Left lung (tissue), 10 donors: ENCODE results near the gene SZT2. TPM values are rescaled to one million over a fixed set of nuclear protein-coding genes. Genes with fewer than 3 reads are reported as not detected.

Source experiments
- ATAC-seq: fragments of 200-7000 bp; cut with Tn5 transposase; one replicate; pipeline ENCODE4 v1.9.1; 2020; ENCODE audit warnings: moderate library complexity
- DNase-seq, 4 donors: peaks; one replicate each; pipeline ENCODE4 v3.0.0-alpha.2; 2013 to 2020
- H3K27ac ChIP-seq, 2 donors: fragments of 200-600 bp; sonication (generic) in 1 of 2; one replicate each; pipeline versions ENCODE4 v1.5.0 to v1.8.0; 2020 to 2021
- H3K27me3 ChIP-seq, 2 donors: fragments of 200-600 bp; sonication (generic) in 1 of 2; one replicate each; pipeline versions ENCODE4 v1.5.0 to v1.8.0; 2020 to 2021
- H3K36me3 ChIP-seq, 2 donors: fragments of 200-600 bp; sonication (generic) in 1 of 2; one replicate each; pipeline versions ENCODE4 v1.5.0 to v1.8.0; 2020 to 2021
- H3K4me1 ChIP-seq, 2 donors: fragments of 200-600 bp; one replicate each; pipeline ENCODE4 v1.8.0; 2021
- H3K4me3 ChIP-seq, 2 donors: fragments of 200-600 bp; sonication (generic) in 1 of 2; one replicate each; pipeline versions ENCODE4 v1.5.0 to v1.8.0; 2020 to 2021; ENCODE audit warnings: mild to moderate bottlenecking in 1 of 2
- H3K9me3 ChIP-seq, 2 donors: fragments of 200-600 bp; sonication (generic) in 1 of 2; one replicate each; pipeline versions ENCODE4 v1.5.0 to v1.8.0; 2020 to 2021
- CTCF ChIP-seq, 2 donors: fragments of 200-600 bp; sonication (generic) in 1 of 2; IDR thresholded peaks; one replicate each; pipeline versions ENCODE4 v1.5.0 to v1.8.0; 2021; ENCODE audit warnings: antibody characterized with exemption in 2 of 2
- intact Hi-C, 2 donors: fragments of 100-400 bp; cut with DNase I; formaldehyde crosslinking; loops; one replicate each; pipeline versions ENCODE4 v1.11.2 to v1.14.2; 2022
- polyA plus RNA-seq, 6 donors: library from polyadenylated mRNA; unstranded; fragments of 120-200 nt; gene quantifications; one replicate each; pipeline ENCODE4 v1.2.1, GENCODE V29; 2013; ENCODE audit not compliant: insufficient read length in 6 of 6
- total RNA-seq, 2 donors: library from RNA; stranded (reverse); fragmentation: NEBNext Ultra II Directional; extraction: Animal tissue kit (Norgen Biotek cat#: 25700); gene quantifications; one replicate each; pipeline ENCODE4 v1.2.1, GENCODE V29; 2021
- donor health status: DM: no; HTN: yes; CAD: no.
- donor health status: DM: no; HTN: no; CAD: no.

Gene SZT2
- total and polyA plus RNA-seq, 8 donors = 25.3 to 68.0 (median 33.1) TPM

GRCh38 chr1:43436371-43436770 is 46.7 kb downstream of the SZT2 start:
- Histone ChIP-seq H3K9me3 (no peaks in the 10 kb centered on the region), H3K4me3 (no peak overlapping the region), H3K27ac (no peak overlapping the region), H3K4me1 (no peaks in the 10 kb centered on the region), H3K36me3 (peaks cover 0 to 97% of the 10 kb centered on the region in 2 donors), H3K27me3 (no peaks in the 10 kb centered on the region)
- intact Hi-C loops = no loop called here
- TF ChIP-seq CTCF (IDR thresholded peaks at IDR 0.05) = no peak
- ATAC-seq (no peak), DNase-seq (no peak)

DNA sequence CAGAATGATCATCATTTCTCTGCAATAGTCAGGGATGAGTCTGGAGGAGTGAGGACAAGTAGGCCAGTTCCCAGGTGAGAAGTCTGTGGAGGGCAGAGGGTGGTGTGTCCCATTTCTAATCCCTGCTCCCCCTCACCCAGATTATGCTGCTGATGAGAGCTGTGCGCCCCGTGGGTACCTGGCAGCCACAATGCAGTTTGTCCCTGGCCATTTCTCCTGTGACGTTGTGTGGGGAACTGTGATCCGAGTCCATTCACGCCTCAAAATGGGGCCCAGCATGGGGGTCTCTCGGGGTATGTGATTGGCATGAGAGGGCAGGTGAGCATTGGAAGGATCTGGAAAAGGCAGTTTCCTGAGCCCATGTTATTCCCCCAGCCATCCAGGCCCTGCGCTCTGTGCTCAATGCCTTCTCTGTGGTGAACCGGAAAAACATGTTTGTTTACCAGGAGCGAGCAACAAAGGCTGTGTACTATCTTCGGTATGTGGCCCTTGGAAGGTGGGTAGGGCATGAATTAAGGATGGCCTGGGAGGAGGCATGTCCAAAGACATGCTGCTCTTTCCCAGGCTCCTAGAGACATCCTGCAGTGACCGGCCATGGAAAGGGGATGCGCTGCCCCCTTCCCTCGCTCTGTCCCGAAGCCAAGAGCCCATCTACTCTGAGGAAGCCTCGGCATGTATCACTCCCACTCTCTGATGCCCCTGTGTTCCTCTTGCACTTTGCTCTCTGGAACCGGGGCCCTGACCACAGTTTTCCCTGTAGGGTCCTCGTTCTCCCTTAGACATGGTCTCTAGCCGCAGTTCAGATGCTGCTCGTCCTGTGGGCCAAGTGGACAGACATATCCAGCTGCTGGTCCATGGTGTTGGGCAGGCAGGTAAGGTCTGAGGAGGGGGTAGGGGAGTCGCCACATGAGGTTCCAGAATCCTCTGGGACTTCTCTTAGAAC is 47.6 kb downstream of the SZT2 start:
- Histone ChIP-seq H3K36me3 (peaks cover 0 to 97% of the 10 kb centered on the region in 2 donors), H3K4me3 (no peak overlapping the region), H3K9me3 (no peaks in the 10 kb centered on the region), H3K27ac (no peak overlapping the region), H3K4me1 (no peaks in the 10 kb centered on the region), H3K27me3 (no peaks in the 10 kb centered on the region)
- TF ChIP-seq CTCF (IDR thresholded peaks at IDR 0.05) = no peak
- ATAC-seq (no peak), DNase-seq (no peak)
- intact Hi-C loops = no loop called here

DNA sequence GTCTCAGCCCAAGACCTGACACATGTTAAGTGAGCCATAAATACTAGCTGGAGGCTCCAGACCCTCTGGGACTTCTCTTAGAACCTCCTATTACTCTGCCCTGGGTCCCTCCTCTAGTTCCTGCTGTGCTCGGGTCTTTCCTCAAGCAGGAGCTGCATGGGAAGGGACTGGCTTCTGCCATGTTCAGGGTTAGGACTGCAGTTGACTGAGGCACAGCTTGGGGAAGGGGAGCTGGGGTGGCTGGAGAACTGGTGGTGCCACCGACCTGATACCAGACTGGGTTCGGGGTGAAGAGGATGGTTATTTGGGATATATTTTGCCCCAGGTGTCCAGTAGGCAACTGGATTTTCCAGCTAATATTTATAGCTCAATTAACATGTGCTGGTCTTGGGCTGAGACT is 48.3 kb downstream of the SZT2 start:
- no peaks in the 10 kb centered on the region for H3K9me3 ChIP-seq
- intact Hi-C loops = no loop called here
- no peak overlapping the region for H3K27ac ChIP-seq
- ATAC-seq = no peak
- no peaks in the 10 kb centered on the region for H3K27me3 ChIP-seq
- no peak for DNase-seq
- H3K4me1 ChIP-seq = no peaks in the 10 kb centered on the region
- H3K36me3 ChIP-seq = peaks cover 0 to 97% of the 10 kb centered on the region in 2 donors
- H3K4me3 ChIP-seq = no peak overlapping the region
- no peak for TF ChIP-seq CTCF (IDR thresholded peaks at IDR 0.05)

DNA sequence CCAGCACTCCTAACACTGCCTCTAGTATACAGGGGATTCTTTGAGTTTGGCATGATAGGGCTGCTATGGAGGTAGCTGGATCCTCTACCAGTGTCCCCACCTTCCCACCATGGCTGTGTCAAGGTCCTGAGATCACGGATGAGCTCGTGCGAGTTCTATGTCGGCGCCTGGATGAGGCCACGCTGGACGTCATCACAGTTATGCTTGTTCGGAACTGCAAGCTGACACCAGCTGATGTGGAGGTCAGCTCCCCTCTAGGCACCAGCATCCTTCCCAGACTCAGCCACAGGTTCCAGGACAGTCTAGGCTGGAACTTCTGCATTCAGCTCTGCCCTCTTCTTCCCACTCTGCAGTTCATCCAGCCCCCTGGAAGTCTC is 48.9 kb downstream of the SZT2 start:
- TF ChIP-seq CTCF (IDR thresholded peaks at IDR 0.05) = no peak
- no peak overlapping the region for H3K4me3 ChIP-seq
- no peaks in the 10 kb centered on the region for H3K4me1 ChIP-seq
- H3K36me3 ChIP-seq = peaks cover 0 to 97% of the 10 kb centered on the region in 2 donors
- no peaks in the 10 kb centered on the region for H3K27me3 ChIP-seq
- intact Hi-C loops = no loop called here
- H3K27ac ChIP-seq = no peak overlapping the region
- no peak for ATAC-seq
- DNase-seq = no peak
- no peaks in the 10 kb centered on the region for H3K9me3 ChIP-seq

GRCh38 chr1:43438953-43439581 is 49.4 kb downstream of the SZT2 start:
- DNase-seq = no peak
- TF ChIP-seq CTCF (IDR thresholded peaks at IDR 0.05) = no peak
- no peaks in the 10 kb centered on the region for H3K4me1 ChIP-seq
- intact Hi-C loops = no loop called here
- H3K36me3 ChIP-seq = peaks cover 0 to 97% of the 10 kb centered on the region in 2 donors
- ATAC-seq = no peak
- H3K27ac ChIP-seq = no peak overlapping the region
- H3K27me3 ChIP-seq = no peaks in the 10 kb centered on the region
- H3K9me3 ChIP-seq = no peaks in the 10 kb centered on the region
- H3K4me3 ChIP-seq = no peak overlapping the region
